ENCODE data around the gene SNX3.

SNX3 gene

DNA sequence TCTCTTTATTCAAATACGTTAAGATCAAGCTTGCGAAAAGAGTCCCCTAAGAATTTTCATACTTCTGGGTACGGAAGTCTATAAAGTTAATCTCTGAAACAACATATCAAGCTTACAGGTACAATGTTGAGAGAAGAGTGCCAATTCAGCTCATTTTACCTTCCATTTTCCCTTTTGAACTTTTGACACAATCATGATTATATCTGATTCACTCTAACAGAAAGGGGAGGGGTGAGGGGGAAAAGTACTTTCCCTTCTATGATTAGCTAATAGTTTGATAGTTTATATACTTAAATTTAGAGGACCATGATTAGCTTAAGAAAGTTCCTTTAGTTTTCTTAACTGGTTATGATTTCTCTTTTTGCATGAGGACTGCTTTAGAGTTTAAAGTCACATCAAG, 33.5 kb downstream of the SNX3 start:
- no peak overlapping the region for H3K4me3 ChIP-seq (ENCODE audit: low read depth, low read length)
- TF ChIP-seq, protein P1, sequence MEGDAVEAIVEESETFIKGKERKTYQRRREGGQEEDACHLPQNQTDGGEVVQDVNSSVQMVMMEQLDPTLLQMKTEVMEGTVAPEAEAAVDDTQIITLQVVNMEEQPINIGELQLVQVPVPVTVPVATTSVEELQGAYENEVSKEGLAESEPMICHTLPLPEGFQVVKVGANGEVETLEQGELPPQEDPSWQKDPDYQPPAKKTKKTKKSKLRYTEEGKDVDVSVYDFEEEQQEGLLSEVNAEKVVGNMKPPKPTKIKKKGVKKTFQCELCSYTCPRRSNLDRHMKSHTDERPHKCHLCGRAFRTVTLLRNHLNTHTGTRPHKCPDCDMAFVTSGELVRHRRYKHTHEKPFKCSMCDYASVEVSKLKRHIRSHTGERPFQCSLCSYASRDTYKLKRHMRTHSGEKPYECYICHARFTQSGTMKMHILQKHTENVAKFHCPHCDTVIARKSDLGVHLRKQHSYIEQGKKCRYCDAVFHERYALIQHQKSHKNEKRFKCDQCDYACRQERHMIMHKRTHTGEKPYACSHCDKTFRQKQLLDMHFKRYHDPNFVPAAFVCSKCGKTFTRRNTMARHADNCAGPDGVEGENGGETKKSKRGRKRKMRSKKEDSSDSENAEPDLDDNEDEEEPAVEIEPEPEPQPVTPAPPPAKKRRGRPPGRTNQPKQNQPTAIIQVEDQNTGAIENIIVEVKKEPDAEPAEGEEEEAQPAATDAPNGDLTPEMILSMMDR (IDR thresholded peaks at IDR 0.05; ENCODE audit: low read depth, low read length): no peak

DNA sequence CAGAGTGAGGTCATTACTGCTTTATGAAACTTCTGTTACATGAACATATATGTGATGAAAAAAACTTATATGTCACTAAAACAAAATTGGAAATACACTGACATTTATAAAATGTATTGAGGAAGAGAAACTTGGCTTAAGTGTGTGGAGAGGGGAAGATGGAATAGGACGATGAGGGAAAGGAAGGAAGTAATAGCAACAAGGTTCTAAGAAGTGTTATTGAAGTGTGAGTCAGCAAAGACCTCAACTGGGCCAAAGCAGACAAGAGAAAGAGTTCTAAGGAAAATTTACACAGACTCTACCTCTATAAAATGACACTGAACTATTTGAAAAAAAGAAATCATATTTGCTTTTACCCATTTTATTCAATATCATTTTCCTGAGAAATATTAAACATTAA, 38.3 kb downstream of the SNX3 start:
- TF ChIP-seq, protein P1 (IDR thresholded peaks at IDR 0.05; ENCODE audit: low read depth, low read length): no peak
- no peak overlapping the region for H3K4me3 ChIP-seq (ENCODE audit: low read depth, low read length)

DNA sequence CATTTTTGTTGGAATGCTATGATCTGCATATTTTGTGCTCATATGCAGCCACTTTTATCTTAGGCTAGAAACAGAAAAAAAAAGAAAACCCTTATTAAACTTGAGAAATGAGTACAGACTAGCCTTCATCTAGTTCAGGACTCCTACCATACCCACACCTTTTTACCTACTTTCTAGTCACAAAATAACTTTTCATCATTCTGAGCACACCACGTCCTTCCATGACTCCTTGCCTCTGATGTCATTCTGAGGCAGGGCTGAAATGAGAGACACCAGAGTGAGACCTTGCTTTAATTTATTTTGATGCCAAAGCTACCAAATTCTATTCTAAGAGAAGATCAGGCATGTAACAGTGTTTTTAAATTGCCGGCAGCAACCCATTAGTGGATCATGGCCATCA, 38.8 kb downstream of the SNX3 start:
- no peak overlapping the region for H3K4me3 ChIP-seq (ENCODE audit: low read depth, low read length)
- TF ChIP-seq, protein P1 (IDR thresholded peaks at IDR 0.05; ENCODE audit: low read depth, low read length): no peak

DNA sequence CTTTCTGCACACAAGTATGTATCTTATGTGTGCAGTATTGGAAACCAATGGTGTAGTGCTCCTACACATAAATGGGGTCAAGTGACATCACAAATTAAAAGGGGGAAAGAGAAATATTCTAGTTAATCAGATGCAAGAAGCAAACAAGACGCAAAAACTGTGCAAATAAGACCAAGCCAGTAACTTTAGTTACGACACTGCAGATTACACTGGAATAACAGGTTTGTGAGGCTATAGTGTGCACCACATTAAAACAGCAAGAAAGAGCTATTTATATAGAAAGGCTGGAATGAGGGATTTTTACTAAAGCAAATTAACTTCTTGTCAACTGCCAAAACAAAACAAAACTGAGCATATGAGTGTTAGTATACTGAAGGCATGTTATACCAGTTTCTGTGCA, 49.2 kb downstream of the SNX3 start:
- H3K4me3 ChIP-seq (ENCODE audit: low read depth, low read length): no peak overlapping the region
- TF ChIP-seq, protein P1 (IDR thresholded peaks at IDR 0.05; ENCODE audit: low read depth, low read length): no peak

DNA sequence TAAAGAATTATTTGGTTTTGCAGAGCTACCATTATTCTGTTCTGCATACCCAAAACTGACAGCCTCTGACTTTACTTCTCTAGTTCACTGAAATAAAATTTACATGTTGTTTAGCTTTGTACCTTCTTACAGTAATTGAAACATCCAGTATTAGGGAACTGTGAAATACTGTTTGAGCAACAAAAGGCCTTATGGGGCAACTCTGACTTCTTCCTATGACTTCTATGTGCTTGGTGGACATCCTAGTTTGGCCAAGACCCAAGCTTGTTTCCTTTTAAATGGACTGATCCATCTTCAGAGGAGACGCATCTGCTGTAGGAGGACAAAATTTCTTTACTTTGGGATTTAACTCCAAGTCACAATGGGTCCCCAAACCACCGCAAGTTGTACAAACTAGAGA, 50.3 kb downstream of the SNX3 start:
- H3K4me3 ChIP-seq (ENCODE audit: low read depth, low read length): no peak overlapping the region
- TF ChIP-seq, protein P1 (IDR thresholded peaks at IDR 0.05; ENCODE audit: low read depth, low read length): no peak

DNA sequence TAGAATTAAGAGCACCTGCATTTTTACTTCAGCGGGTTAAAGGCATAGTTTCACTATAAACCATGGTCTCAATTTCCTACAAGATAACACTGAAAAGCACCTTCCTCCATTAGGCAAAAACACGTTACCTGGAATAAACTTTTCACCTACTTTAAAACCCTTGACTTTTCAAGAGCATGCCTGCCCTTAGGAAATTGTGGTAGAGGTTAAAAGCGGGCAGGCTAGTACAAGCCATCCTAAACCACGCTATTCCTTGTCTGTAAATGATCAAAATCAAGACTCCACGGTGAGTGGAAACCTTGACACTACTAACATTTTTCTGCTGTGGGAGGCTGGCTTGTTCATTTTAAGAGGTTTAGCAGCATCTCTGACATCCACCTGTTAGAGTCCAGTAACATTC, 51.1 kb downstream of the SNX3 start:
- no peak overlapping the region for H3K4me3 ChIP-seq (ENCODE audit: low read depth, low read length)
- TF ChIP-seq, protein P1 (IDR thresholded peaks at IDR 0.05; ENCODE audit: low read depth, low read length): no peak

DNA sequence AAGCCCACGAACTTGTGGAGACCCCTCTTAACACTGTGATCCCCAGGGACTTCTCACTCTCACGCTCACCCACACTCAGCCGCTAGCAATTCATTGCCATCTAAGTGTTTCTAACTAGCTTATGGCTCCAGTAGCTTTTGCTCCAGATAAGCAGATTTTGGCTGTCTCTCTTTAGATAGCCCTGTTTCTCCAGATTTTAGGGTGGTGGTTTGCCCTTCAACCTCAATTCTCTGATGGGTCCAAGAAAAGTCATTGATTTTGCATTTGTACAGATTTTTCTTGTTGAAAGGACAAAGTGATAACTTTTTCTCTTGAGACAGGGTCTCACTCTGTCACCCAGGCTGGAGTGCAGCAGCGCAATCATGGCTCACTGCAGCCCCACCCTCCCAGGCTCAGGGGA, 53.8 kb downstream of the SNX3 start:
- H3K4me3 ChIP-seq (ENCODE audit: low read depth, low read length): no peak overlapping the region
- TF ChIP-seq, protein P1 (IDR thresholded peaks at IDR 0.05; ENCODE audit: low read depth, low read length): no peak

Measured in WI38 (cell line).